22Rv1 (cell line): ENCODE results near the gene NME3.

Source experiments
- CTCF ChIP-seq: fragments of 450-650 bp; IDR thresholded peaks from 2 replicates; pipeline ENCODE4 v1.5.1; 2017; ENCODE audit warnings: mild to moderate bottlenecking
- ZFX ChIP-seq: fragments of 450-650 bp; IDR thresholded peaks from 2 replicates; pipeline ENCODE4 v1.6.1; 2017; ENCODE audit warnings: antibody characterized with exemption, borderline replicate concordance

DNA sequence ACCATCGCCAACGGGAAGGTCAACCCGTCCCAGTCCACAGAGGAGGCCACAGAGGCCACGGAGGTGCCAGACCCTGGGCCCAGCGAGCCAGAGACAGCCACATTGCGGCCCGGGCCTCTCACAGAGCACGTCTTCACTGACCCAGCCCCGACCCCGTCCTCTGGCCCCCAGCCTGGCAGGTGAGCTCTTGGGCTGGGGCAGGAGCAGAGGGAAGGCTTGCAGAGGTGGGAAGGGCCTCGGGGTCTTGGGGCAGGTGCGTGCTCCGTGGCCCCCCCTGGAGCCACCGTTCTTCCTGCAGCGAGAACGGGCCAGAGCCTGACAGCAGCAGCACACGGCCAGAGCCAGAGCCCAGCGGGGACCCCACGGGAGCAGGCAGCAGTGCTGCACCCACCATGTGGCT, 5.1 kb downstream of the NME3 start:
- no peak for TF ChIP-seq CTCF
- no peak for TF ChIP-seq ZFX
